HEK293T (cell line): ENCODE data around the gene RASSF3.
"Not testable (repeated sequence)": the region's sequence is repeated elsewhere in the genome, so short reads cannot be mapped to it uniquely, and the experiment has no call there.

ENCODE experiments used
- CTCF ChIA-PET: fragments of 350-600 bp; formaldehyde crosslinking; extraction: SDS; loops from one replicate; lab custom pipeline; 2021; ENCODE audit warnings: antibody characterized with exemption, inconsistent platforms; lab: Yijun Ruan, JAX
- POLR2A ChIA-PET: fragments of 350-600 bp; formaldehyde crosslinking; extraction: SDS; loops from one replicate; lab custom pipeline; 2020; ENCODE audit warnings: antibody characterized with exemption, inconsistent platforms; lab: Yijun Ruan, JAX
- DNase-seq: peaks from one replicate; pipeline ENCODE4 v3.0.0; 2012; ENCODE audit warnings: mixed read lengths; ENCODE audit errors: extremely low spot score
- ARNT ChIP-seq: fragments of 450-650 bp; IDR thresholded peaks from 2 replicates; pipeline ENCODE4 v1.6.1; 2017; ENCODE audit warnings: mild to moderate bottlenecking
- BHLHE40 ChIP-seq: fragments of 450-650 bp; IDR thresholded peaks from 2 replicates; pipeline ENCODE4 v1.6.1; 2016; ENCODE audit warnings: mild to moderate bottlenecking, moderate library complexity, borderline replicate concordance
- CTBP1 ChIP-seq: fragments of 450-650 bp; IDR thresholded peaks from 2 replicates; pipeline ENCODE4 v1.6.1; 2016; ENCODE audit warnings: borderline replicate concordance
- ELF4 ChIP-seq: fragments of 450-650 bp; IDR thresholded peaks from 2 replicates; pipeline ENCODE4 v1.6.1; 2017; ENCODE audit warnings: antibody characterized with exemption
- FOXK2 ChIP-seq: fragments of 450-650 bp; IDR thresholded peaks from 2 replicates; pipeline ENCODE4 v1.6.1; 2016; ENCODE audit warnings: mild to moderate bottlenecking
- FOXM1 ChIP-seq: fragments of 450-650 bp; IDR thresholded peaks from 2 replicates; pipeline ENCODE4 v1.6.1; 2017; ENCODE audit warnings: mild to moderate bottlenecking, borderline replicate concordance
- HDGF ChIP-seq: fragments of 450-650 bp; IDR thresholded peaks from 2 replicates; pipeline ENCODE4 v1.6.1; 2017; ENCODE audit warnings: antibody characterized with exemption, borderline replicate concordance
- L3MBTL2 ChIP-seq: fragments of 450-650 bp; conservative IDR thresholded peaks from 2 replicates; pipeline ENCODE4 v1.6.1; 2016; ENCODE audit warnings: mild to moderate bottlenecking
- LEF1 ChIP-seq: fragments of 450-650 bp; IDR thresholded peaks from 2 replicates; pipeline ENCODE4 v1.6.1; 2017; ENCODE audit warnings: mild to moderate bottlenecking, borderline replicate concordance
- NFRKB ChIP-seq: fragments of 450-650 bp; IDR thresholded peaks from 2 replicates; pipeline ENCODE4 v1.6.1; 2016; ENCODE audit warnings: mild to moderate bottlenecking, moderate library complexity
- SUZ12 ChIP-seq: fragments of 450-650 bp; IDR thresholded peaks from 2 replicates; pipeline ENCODE4 v1.6.1; 2016; ENCODE audit warnings: mild to moderate bottlenecking
- TARDBP ChIP-seq: fragments of 450-650 bp; IDR thresholded peaks from 2 replicates; pipeline ENCODE4 v1.6.1; 2016
- ZNF384 ChIP-seq: fragments of 450-650 bp; IDR thresholded peaks from 2 replicates; pipeline ENCODE4 v1.6.1; 2016
- TF ChIP-seq, protein P1 (sequence below): fragments of 450-650 bp; IDR thresholded peaks from 2 replicates; pipeline ENCODE4 v1.6.1; 2016

Gene RASSF3

DNA sequence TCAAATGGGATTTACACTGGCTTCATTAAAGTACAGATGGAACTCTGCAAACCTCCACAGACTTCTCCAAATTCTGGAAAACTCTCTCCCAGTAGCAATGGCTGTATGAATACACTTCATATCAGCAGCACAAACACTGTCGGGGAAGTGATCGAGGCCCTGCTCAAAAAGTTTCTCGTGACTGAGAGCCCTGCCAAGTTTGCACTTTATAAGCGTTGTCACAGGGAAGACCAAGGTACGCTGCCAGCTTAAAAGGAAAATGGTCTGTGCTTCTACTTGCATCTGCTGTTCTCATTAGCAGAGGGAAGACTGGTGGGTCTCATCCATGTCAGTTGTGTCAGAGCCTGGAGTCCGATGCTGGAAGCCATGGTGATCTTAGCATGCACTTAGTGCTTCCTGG lies 77.9 kb downstream of the RASSF3 start:
- ChIA-PET CTCF (no interaction called here), POLR2A (no interaction called here)
- DNase-seq: no peak
- TF ChIP-seq LEF1 (no peak), NFRKB (no peak), ARNT (no peak), FOXM1 (no peak), TARDBP (no peak), CTBP1 (no peak), HDGF (no peak), ELF4 (no peak)
- TF ChIP-seq, protein P1, sequence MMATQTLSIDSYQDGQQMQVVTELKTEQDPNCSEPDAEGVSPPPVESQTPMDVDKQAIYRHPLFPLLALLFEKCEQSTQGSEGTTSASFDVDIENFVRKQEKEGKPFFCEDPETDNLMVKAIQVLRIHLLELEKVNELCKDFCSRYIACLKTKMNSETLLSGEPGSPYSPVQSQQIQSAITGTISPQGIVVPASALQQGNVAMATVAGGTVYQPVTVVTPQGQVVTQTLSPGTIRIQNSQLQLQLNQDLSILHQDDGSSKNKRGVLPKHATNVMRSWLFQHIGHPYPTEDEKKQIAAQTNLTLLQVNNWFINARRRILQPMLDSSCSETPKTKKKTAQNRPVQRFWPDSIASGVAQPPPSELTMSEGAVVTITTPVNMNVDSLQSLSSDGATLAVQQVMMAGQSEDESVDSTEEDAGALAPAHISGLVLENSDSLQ: no peak

DNA sequence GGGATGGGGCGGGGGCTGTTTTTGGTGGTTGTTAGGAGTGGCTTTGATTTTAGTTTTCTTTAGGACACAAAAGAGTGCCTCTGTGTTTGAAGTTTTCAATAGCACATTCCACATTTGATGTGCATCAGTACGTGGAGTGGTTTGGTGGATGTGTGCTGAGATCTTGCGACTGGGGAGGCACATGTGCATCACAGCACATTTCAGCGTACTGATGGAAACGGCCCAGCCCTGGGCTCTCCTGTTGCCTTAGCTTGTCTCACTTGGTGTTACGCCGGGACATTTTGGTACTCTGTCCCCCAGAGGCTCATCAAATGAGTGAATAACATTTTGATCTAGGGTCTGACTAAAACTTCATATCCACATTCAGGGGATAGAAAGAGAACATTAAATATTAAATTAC lies 78.4 kb downstream of the RASSF3 start:
- TF ChIP-seq, protein P1: no peak
- TF ChIP-seq NFRKB: no peak
- no peak for TF ChIP-seq HDGF
- TF ChIP-seq ELF4: no peak
- TF ChIP-seq ZNF384: no peak
- TF ChIP-seq CTBP1: no peak
- TF ChIP-seq FOXK2: no peak
- no peak for TF ChIP-seq BHLHE40
- no peak for TF ChIP-seq TARDBP
- no peak for TF ChIP-seq ARNT
- TF ChIP-seq LEF1: no peak
- no peak for TF ChIP-seq L3MBTL2
- no peak for TF ChIP-seq SUZ12
- no peak for TF ChIP-seq FOXM1
- ChIA-PET CTCF (no interaction called here), POLR2A (interaction anchor here (1.2 kb wide), 1 partner anchor 237 kb away, joined by 3 read pairs; no protein-coding TSS in a partner anchor)
- DNase-seq: no peak

DNA sequence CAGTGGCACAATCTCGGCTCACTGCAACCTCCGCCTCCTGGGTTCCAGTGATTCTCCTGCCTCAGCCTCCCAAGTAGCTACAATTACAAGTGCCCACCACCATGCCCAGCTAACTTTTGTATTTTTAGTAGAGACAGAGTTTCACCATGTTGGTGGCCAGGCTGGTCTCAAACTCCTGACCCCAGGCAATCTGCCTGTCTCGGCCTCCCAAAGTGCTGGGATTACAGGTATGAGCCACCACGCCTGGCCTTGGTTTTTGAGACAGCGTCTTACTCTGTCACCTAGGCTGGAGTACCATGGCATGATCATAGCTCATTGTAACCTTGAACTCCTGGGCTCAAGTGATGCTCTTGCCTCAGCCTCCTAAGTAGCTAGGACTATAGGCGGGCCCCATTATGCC lies 79.9 kb downstream of the RASSF3 start:
- CTCF ChIA-PET: interaction anchor here (0.9 kb wide), 1 partner anchor 12 kb away, joined by 3 read pairs; no protein-coding TSS in a partner anchor
- POLR2A ChIA-PET, DNase-seq: not testable (repeated sequence)

DNA sequence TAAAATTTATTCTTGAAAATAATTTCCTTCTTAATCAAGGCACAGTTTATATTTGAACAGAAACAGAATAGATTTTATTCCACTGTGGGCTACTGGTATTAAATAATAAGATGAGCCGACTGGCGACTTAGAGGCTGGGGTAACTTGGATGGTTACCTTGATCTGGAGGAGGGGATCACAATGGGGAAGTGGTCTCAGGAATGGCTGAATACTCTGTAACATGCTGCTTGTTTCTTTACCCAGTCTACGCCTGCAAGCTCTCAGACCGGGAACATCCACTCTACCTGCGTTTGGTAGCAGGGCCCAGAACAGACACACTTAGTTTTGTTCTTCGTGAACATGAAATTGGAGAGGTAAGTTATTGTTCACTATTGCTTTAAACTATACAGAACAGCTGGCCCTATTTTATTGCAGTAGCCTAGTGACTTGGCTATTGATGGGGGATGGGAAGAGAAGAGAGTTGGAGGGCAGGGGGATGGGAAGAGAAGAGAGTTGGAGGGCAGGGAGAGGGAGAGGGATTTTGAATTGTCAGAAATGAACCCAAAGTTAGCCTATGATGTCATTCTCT lies 81.0 kb downstream of the RASSF3 start:
- DNase-seq: no peak
- TF ChIP-seq FOXK2 (no peak), L3MBTL2 (no peak), LEF1 (no peak), ELF4 (no peak), ARNT (no peak)
- TF ChIP-seq, protein P1: no peak
- ChIA-PET CTCF (interaction anchor here (0.7 kb wide), 1 partner anchor 201 kb away, joined by 3 read pairs; no protein-coding TSS in a partner anchor), POLR2A (interaction anchor here (1.0 to 1.2 kb wide), 2 partner anchors 8 to 80 kb away, joined by 3 to 6 read pairs; no protein-coding TSS in a partner anchor)

DNA sequence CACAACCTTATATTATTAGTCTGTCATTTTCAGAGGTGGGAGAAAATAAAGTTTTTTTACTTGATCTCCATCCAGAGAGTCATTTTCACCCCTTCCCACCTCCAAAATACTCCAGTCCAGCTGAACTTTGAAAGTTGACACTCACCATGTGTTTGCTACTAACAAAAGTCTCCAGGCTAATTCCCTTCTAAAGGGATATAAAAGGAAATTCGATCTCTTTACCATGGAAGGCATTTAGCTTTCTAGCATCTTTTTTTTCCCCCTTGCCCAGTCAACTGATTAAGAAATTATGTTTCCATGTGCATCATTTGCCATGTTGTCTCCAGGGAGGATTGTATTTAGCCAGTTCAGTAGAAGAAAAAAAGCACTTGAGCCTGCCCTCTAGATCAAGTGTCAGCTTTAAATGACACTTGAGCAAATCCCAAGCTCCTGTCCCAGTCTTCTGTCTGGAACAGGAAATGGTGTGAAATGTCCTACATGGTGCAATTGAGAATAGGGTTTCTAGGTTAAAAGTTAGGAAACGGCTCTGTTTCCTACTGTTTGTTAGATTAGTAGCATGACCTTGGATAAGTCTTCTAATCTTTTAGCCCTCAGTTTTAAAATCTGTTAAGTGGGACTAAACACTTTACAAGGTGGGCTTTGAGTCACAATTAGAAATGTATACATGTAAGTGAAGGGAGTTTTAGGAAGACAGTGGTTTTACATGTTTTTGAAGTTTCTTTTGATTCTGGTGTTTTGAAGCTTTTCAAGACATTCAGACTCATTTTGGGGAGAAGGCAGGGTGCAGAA lies 81.7 kb downstream of the RASSF3 start:
- TF ChIP-seq, protein P1: peak; percentile 54; the same call in 1 of the 2 replicates
- TF ChIP-seq FOXK2 (no peak), ZNF384 (peak; percentile 65)
- CTCF ChIA-PET: interaction anchor here (0.7 kb wide), 2 partner anchors 108 to 202 kb away, joined by 3 read pairs; no protein-coding TSS in a partner anchor
- DNase-seq: peak; percentile 38
- POLR2A ChIA-PET: interaction anchor here (1.0 to 1.2 kb wide), 2 partner anchors 9 to 81 kb away, joined by 3 to 6 read pairs; no protein-coding TSS in a partner anchor
